SU-DHL-6 (cell line): ENCODE data around the gene SMC6.

Source experiments
- EZH2phosphoT487 ChIP-seq: fragments of 200-600 bp; sonication (generic), shearing (Covaris generic); conservative IDR thresholded peaks from 2 replicates; pipeline ENCODE4 v1.6.1; 2018; ENCODE audit warnings: mild to moderate bottlenecking, antibody characterized with exemption, low read length, moderate library complexity, mixed read lengths
- TF ChIP-seq, protein P1 (sequence below): fragments of 200-600 bp; sonication (generic); IDR thresholded peaks from one replicate; pipeline ENCODE4 v1.5.1; 2017; ENCODE audit warnings: antibody characterized with exemption, mild to moderate bottlenecking, low read length, moderate library complexity; ENCODE audit not compliant: insufficient read depth, poor library complexity, severe bottlenecking

DNA sequence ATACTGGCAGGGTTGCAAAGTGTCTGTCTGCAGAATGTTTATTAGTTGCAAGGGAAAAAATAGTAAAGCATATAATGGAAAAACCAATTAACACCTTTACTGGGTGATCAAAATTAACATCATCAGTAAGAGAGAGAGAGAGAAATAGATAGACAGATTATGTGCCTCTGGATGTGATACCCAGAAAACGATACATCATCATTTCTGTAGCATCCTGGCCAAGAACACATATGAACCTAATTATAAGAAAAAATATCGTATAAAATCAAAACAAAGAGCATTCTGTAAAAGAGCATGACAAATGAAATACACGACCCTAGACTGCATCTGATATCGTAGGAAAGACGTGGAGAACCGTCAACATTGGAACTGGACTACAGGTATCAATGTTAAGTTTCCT is 64.6 kb downstream of the SMC6 start:
- TF ChIP-seq, protein P1, sequence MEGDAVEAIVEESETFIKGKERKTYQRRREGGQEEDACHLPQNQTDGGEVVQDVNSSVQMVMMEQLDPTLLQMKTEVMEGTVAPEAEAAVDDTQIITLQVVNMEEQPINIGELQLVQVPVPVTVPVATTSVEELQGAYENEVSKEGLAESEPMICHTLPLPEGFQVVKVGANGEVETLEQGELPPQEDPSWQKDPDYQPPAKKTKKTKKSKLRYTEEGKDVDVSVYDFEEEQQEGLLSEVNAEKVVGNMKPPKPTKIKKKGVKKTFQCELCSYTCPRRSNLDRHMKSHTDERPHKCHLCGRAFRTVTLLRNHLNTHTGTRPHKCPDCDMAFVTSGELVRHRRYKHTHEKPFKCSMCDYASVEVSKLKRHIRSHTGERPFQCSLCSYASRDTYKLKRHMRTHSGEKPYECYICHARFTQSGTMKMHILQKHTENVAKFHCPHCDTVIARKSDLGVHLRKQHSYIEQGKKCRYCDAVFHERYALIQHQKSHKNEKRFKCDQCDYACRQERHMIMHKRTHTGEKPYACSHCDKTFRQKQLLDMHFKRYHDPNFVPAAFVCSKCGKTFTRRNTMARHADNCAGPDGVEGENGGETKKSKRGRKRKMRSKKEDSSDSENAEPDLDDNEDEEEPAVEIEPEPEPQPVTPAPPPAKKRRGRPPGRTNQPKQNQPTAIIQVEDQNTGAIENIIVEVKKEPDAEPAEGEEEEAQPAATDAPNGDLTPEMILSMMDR = no peak
- TF ChIP-seq EZH2phosphoT487 = no peak
